Activated CD4-positive, alpha-beta T cell treated with anti-CD3 and anti-CD28 coated beads, Interleukin-2, Interleukin-6, amounts not matched to agents 100 ng/mL and 50 ng/mL, durations not matched to agents 16 hours and 8 hours (primary cell): ENCODE data around the gene IRAK2.
"Not testable (repeated sequence)": the region's sequence is repeated elsewhere in the genome, so short reads cannot be mapped to it uniquely, and the experiment has no call there.

Source experiments
- DNase-seq: peaks from one replicate; pipeline ENCODE4 v3.0.0-alpha.2; 2020

IRAK2 gene

GRCh38 chr3:10164546-10165393, at the start of gene IRAK2:
Gene IRAK2, plus strand, starts transcription at chr3:10164919. Its CDS starts 36 bp downstream, at chr3:10164955.
- peak; percentile 71 for DNase-seq

GRCh38 chr3:10115326-10116137, 49.2 kb upstream of the IRAK2 start, which contains the start of gene BRK1:
Gene BRK1, plus strand, starts transcription at chr3:10115675. Its CDS starts 27 bp downstream, at chr3:10115702.
- DNase-seq: peak; percentile 97

- DNase-seq: no peak
These were observed 48.6 kb upstream of the IRAK2 start for GRCh38 chr3:10116138-10116460.

- no peak for DNase-seq
These were observed 47.8 kb upstream of the IRAK2 start for GRCh38 chr3:10116928-10117327.

- DNase-seq: no peak
These were observed 45.3 kb upstream of the IRAK2 start for GRCh38 chr3:10119376-10119775.

GRCh38 chr3:10121064-10121463, 43.7 kb upstream of the IRAK2 start:
- DNase-seq: no peak

- DNase-seq: no peak
These were observed 42.0 kb upstream of the IRAK2 start for GRCh38 chr3:10122724-10123123.

GRCh38 chr3:10135872-10136271, 28.8 kb upstream of the IRAK2 start:
- DNase-seq: not testable (repeated sequence)

- DNase-seq: no peak
These were observed 28.2 kb upstream of the IRAK2 start for GRCh38 chr3:10136426-10137005.

GRCh38 chr3:10137178-10137577, 27.5 kb upstream of the IRAK2 start:
- no peak for DNase-seq

- no peak for DNase-seq
These were observed 23.6 kb upstream of the IRAK2 start for GRCh38 chr3:10140996-10141546.

- DNase-seq: peak; percentile 48
These were observed 21.8 kb upstream of the IRAK2 start for GRCh38 chr3:10142707-10143560.

- DNase-seq: no peak
These were observed 19.0 kb upstream of the IRAK2 start for GRCh38 chr3:10145685-10146084.

- no peak for DNase-seq
These were observed 15.5 kb upstream of the IRAK2 start for GRCh38 chr3:10149226-10149625.

- DNase-seq: no peak
These were observed 13.7 kb upstream of the IRAK2 start for GRCh38 chr3:10150987-10151386.

- no peak for DNase-seq
These were observed 10.2 kb upstream of the IRAK2 start for GRCh38 chr3:10154335-10155122.

- DNase-seq: no peak
These were observed 9.6 kb upstream of the IRAK2 start for GRCh38 chr3:10155123-10155472.

- DNase-seq: no peak
These were observed 9.1 kb upstream of the IRAK2 start for GRCh38 chr3:10155658-10156057.

- DNase-seq: no peak
These were observed 7.7 kb upstream of the IRAK2 start for GRCh38 chr3:10157031-10157430.

- DNase-seq: not testable (repeated sequence)
These were observed 6.2 kb upstream of the IRAK2 start for GRCh38 chr3:10158555-10158954.

- no peak for DNase-seq
These were observed 4.4 kb upstream of the IRAK2 start for GRCh38 chr3:10160346-10160745.

- DNase-seq: no peak
These were observed 3.8 kb upstream of the IRAK2 start for GRCh38 chr3:10160925-10161324.
